ENCODE measurements around the gene UGT1A7.
"Not testable (repeated sequence)": the region's sequence is repeated elsewhere in the genome, so short reads cannot be mapped to it uniquely, and the experiment has no call there.

The UGT1A7 gene

DNA sequence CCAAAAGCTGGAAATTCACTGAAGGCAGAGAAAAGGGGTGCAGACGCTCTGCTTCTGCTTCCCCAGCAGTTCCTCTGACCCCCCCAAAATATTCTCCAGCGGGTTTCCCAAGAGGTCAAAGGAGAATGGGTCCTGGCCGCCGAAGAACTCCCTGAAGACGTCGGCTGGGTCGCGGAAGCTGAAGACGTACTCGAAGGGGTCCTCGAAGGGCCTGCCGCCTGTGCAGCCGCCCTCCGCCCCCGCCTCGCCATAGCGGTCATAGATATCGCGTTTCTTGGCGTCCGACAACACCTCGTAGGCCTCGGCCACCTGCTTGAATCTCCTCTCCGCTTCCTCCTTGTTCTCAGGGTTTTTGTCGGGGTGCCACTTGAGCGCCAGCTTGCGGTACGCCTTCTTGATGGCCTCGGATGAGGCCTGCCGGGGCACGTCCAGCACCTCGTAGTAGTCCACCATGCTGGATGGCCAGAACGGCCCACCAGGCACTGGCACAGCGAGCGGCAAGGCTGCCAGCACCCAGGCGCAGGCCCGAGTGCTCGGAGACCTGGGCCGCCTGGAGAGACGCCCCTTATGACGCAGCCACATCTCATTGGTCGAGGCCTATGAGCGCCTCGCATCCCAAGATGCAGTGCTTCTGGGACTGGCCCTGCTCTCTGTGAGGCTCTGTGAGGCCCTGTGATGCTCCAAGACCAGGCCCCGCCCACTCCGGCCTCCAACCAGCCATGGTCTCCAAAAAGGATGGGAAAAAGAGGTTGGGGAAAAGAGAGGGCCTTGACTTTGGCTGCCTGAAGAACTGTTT is 62.0 kb downstream of the UGT1A7 start:
- Histone ChIP-seq H3K4me2 (ENCODE audit: low read length) (no peak overlapping the region), H3K27me3 (ENCODE audit: insufficient read depth, low read length, poor library complexity) (no peaks in the 10 kb centered on the region), H3K56ac (ENCODE audit: low read length) (no peak overlapping the region), H3K4ac (ENCODE audit: low read depth, low read length) (no peak overlapping the region), H2AK5ac (ENCODE audit: low read length) (no peak overlapping the region), H2BK5ac (ENCODE audit: low read length) (no peak overlapping the region), H3K18ac (ENCODE audit: low read length) (no peak overlapping the region), H3K27ac (ENCODE audit: low read depth, low read length) (no peak overlapping the region), H2BK15ac (replicated peaks; ENCODE audit: low read depth) (no peak overlapping the region), H3K4me3 (ENCODE audit: low read length) (no peak overlapping the region), H4K8ac (ENCODE audit: low read depth, low read length) (no peak overlapping the region), H3K23ac (ENCODE audit: low read length) (no peak overlapping the region), H3K79me2 (ENCODE audit: control insufficient read depth, insufficient read depth, low read length) (no peaks in the 10 kb centered on the region), H3K36me3 (ENCODE audit: control insufficient read depth, insufficient read depth, low read length) (no peaks in the 10 kb centered on the region), H3K9ac (ENCODE audit: low read length) (no peak overlapping the region), H4K5ac (ENCODE audit: low read length) (no peak overlapping the region), H2BK120ac (ENCODE audit: low read depth, low read length) (no peak overlapping the region), H3K4me1 (ENCODE audit: control insufficient read depth, low read depth, low read length) (no peaks in the 10 kb centered on the region), H3K79me1 (ENCODE audit: low read length) (no peaks in the 10 kb centered on the region)
- no peak for DNase-seq
- WGBS (ENCODE audit: extremely low coverage, insufficient coverage, low lambda C conversion rate): no CpG with 5 or more reads among the region's 46 CpGs

DNA sequence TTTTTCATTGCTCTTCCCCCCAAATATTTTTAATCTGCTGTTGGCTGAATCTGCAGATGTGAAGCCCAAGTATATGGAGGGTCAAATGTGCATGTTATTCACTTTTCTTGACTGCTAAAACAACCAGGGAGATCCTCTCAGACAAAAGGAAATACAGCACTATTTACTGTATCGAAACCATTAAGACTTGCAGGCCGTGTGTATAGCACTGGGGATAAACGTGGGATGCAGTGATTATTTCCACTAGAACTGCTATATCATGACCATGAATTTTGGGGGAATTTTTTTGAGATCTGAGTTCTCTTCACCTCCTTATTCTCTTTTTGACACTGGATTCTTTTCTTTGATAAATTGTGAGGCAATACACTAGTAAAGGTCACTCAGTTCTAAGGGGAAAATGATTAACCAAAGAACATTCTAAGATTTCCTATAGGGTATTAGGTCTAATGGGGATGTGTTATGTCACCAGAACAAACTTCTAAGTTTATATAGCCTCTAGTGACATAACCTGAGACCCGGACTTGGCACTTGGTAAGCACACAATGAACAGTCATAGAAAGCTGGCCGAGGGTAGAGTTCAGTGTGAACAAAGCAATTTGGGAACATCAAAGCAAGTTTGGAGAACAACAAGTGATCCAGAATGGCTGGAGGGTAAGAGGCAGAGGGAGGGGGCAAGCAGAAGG is 63.5 kb downstream of the UGT1A7 start:
- Histone ChIP-seq H3K4me1 (ENCODE audit: control insufficient read depth, low read depth, low read length) (no peaks in the 10 kb centered on the region), H3K27ac (ENCODE audit: low read depth, low read length) (no peak overlapping the region), H3K18ac (ENCODE audit: low read length) (no peak overlapping the region), H2BK5ac (ENCODE audit: low read length) (no peak overlapping the region), H3K4me2 (ENCODE audit: low read length) (no peak overlapping the region), H3K9ac (ENCODE audit: low read length) (no peak overlapping the region), H3K79me1 (ENCODE audit: low read length) (no peaks in the 10 kb centered on the region), H3K4me3 (ENCODE audit: low read length) (no peak overlapping the region), H2BK15ac (replicated peaks; ENCODE audit: low read depth) (no peak overlapping the region), H3K4ac (ENCODE audit: low read depth, low read length) (no peak overlapping the region), H3K36me3 (ENCODE audit: control insufficient read depth, insufficient read depth, low read length) (no peaks in the 10 kb centered on the region), H3K56ac (ENCODE audit: low read length) (no peak overlapping the region), H3K79me2 (ENCODE audit: control insufficient read depth, insufficient read depth, low read length) (no peaks in the 10 kb centered on the region), H4K5ac (ENCODE audit: low read length) (no peak overlapping the region), H3K27me3 (ENCODE audit: insufficient read depth, low read length, poor library complexity) (no peaks in the 10 kb centered on the region), H4K8ac (ENCODE audit: low read depth, low read length) (no peak overlapping the region), H3K23ac (ENCODE audit: low read length) (no peak overlapping the region), H2BK120ac (ENCODE audit: low read depth, low read length) (no peak overlapping the region), H2AK5ac (ENCODE audit: low read length) (no peak overlapping the region)
- no peak for DNase-seq
- WGBS (ENCODE audit: extremely low coverage, insufficient coverage, low lambda C conversion rate): no CpG with 5 or more reads among the region's 5 CpGs

DNA sequence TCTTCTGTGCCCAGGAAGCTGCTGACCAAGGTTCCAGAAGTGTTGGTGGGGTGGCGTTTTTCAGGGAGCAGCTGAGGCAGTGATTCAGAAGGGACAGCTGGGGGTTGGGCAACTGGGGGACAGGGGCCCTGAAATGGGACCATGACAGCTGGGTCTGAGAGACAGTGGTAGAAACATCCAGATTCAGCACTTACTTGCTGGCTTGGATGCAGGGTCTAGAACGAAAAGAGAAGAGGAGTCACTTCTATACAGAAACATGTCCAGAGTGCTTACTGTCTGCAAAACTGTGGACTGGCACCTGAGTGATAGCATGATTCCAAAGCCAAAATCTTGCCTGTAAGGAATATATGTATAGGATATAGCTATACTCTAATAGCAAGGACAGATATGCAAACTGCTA is 64.1 kb downstream of the UGT1A7 start:
- H4K8ac ChIP-seq (ENCODE audit: low read depth, low read length); H3K18ac ChIP-seq (ENCODE audit: low read length); H2BK5ac ChIP-seq (ENCODE audit: low read length); H2BK120ac ChIP-seq (ENCODE audit: low read depth, low read length); H3K27me3 ChIP-seq (ENCODE audit: insufficient read depth, low read length, poor library complexity); H3K4me1 ChIP-seq (ENCODE audit: control insufficient read depth, low read depth, low read length); H3K4me3 ChIP-seq (ENCODE audit: low read length); DNase-seq; H3K36me3 ChIP-seq (ENCODE audit: control insufficient read depth, insufficient read depth, low read length); H3K4ac ChIP-seq (ENCODE audit: low read depth, low read length); H2AK5ac ChIP-seq (ENCODE audit: low read length); H3K4me2 ChIP-seq (ENCODE audit: low read length); H3K56ac ChIP-seq (ENCODE audit: low read length); H3K79me1 ChIP-seq (ENCODE audit: low read length); H3K79me2 ChIP-seq (ENCODE audit: control insufficient read depth, insufficient read depth, low read length); H3K23ac ChIP-seq (ENCODE audit: low read length); H2BK15ac ChIP-seq (replicated peaks; ENCODE audit: low read depth); H3K9ac ChIP-seq (ENCODE audit: low read length); H3K27ac ChIP-seq (ENCODE audit: low read depth, low read length); H4K5ac ChIP-seq (ENCODE audit: low read length): not testable (repeated sequence)
- no CpG with 5 or more reads among the region's 2 CpGs for WGBS (ENCODE audit: extremely low coverage, insufficient coverage, low lambda C conversion rate)

DNA sequence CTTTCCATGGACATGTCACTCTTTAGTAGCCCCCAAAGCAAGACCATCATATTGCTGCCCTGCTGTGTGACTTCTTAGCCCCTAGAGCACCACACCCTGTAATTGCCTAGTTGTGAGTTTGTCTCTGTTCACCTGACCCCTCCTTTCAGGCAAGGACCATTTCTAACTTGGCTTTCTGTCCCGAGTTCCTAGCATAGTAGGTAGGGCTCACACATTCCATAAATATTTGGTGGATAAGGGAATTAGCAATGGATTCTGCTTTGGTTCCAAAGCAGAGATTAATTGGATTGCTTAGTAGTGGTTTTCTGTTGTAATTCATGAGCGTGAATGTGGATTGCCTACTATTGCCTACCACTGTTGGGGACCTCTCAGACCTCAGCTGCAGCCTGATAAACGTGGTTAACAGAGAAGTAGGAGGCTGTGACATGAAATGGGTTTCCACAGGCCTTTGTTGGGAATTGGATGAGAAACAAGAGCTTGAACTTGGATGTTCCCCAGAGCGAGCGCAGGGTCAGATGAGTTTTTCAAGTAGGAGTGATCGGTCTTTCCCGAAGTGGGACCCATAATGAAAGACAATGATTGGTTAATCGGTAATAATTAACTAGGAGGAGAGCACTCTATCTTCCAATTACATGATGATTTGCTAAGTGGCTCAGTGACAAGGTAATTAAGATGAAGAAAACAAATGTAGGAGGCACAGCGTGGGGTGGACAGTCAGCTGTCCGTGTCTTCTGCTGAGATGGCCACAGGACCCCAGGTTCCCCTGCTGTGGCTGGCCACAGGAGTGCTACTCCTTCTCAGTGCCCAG is 65.0 kb downstream of the UGT1A7 start:
- H3K27me3 ChIP-seq (ENCODE audit: insufficient read depth, low read length, poor library complexity): no peaks in the 10 kb centered on the region
- no peak overlapping the region for H3K27ac ChIP-seq (ENCODE audit: low read depth, low read length)
- H2BK15ac ChIP-seq (replicated peaks; ENCODE audit: low read depth): no peak overlapping the region
- no peak overlapping the region for H4K8ac ChIP-seq (ENCODE audit: low read depth, low read length)
- no peak overlapping the region for H4K5ac ChIP-seq (ENCODE audit: low read length)
- no peak overlapping the region for H3K23ac ChIP-seq (ENCODE audit: low read length)
- no peak overlapping the region for H3K4me3 ChIP-seq (ENCODE audit: low read length)
- no peak overlapping the region for H3K9ac ChIP-seq (ENCODE audit: low read length)
- no peak overlapping the region for H3K4ac ChIP-seq (ENCODE audit: low read depth, low read length)
- no peak overlapping the region for H3K18ac ChIP-seq (ENCODE audit: low read length)
- no peak overlapping the region for H3K56ac ChIP-seq (ENCODE audit: low read length)
- no peak overlapping the region for H2BK120ac ChIP-seq (ENCODE audit: low read depth, low read length)
- H2BK5ac ChIP-seq (ENCODE audit: low read length): no peak overlapping the region
- H3K4me2 ChIP-seq (ENCODE audit: low read length): no peak overlapping the region
- no peaks in the 10 kb centered on the region for H3K36me3 ChIP-seq (ENCODE audit: control insufficient read depth, insufficient read depth, low read length)
- H3K79me1 ChIP-seq (ENCODE audit: low read length): no peaks in the 10 kb centered on the region
- peak; percentile 11 for DNase-seq
- no peaks in the 10 kb centered on the region for H3K79me2 ChIP-seq (ENCODE audit: control insufficient read depth, insufficient read depth, low read length)
- H3K4me1 ChIP-seq (ENCODE audit: control insufficient read depth, low read depth, low read length): no peaks in the 10 kb centered on the region
- no CpG with 5 or more reads among the region's 10 CpGs for WGBS (ENCODE audit: extremely low coverage, insufficient coverage, low lambda C conversion rate)
- no peak overlapping the region for H2AK5ac ChIP-seq (ENCODE audit: low read length)

DNA sequence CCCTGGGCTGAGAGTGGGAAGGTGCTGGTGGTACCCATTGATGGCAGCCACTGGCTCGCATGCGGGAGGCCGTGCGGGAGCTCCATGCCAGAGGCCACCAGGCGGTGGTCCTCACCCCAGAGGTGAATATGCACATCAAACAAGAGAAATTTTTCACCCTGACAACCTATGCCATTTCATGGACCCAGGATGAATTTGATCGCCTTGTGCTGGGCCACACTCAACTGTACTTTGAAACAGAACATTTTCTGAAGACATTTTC is 65.5 kb downstream of the UGT1A7 start:
- Histone ChIP-seq H3K27me3 (ENCODE audit: insufficient read depth, low read length, poor library complexity) (no peaks in the 10 kb centered on the region), H4K5ac (ENCODE audit: low read length) (no peak overlapping the region)
- no CpG with 5 or more reads among the region's 6 CpGs for WGBS (ENCODE audit: extremely low coverage, insufficient coverage, low lambda C conversion rate)

More for the DNA sequence above, 65.5 kb downstream of the UGT1A7 start:
- no peak overlapping the region for H4K8ac ChIP-seq (ENCODE audit: low read depth, low read length)
- H2AK5ac ChIP-seq (ENCODE audit: low read length): no peak overlapping the region
- H3K27ac ChIP-seq (ENCODE audit: low read depth, low read length): no peak overlapping the region
- H2BK120ac ChIP-seq (ENCODE audit: low read depth, low read length): no peak overlapping the region
- no peak overlapping the region for H3K4me3 ChIP-seq (ENCODE audit: low read length)
- no peaks in the 10 kb centered on the region for H3K4me1 ChIP-seq (ENCODE audit: control insufficient read depth, low read depth, low read length)
- H3K18ac ChIP-seq (ENCODE audit: low read length): no peak overlapping the region
- no peaks in the 10 kb centered on the region for H3K36me3 ChIP-seq (ENCODE audit: control insufficient read depth, insufficient read depth, low read length)
- H2BK5ac ChIP-seq (ENCODE audit: low read length): no peak overlapping the region
- no peak overlapping the region for H3K23ac ChIP-seq (ENCODE audit: low read length)
- no peak overlapping the region for H3K56ac ChIP-seq (ENCODE audit: low read length)
- no peak overlapping the region for H3K9ac ChIP-seq (ENCODE audit: low read length)
- no peak for DNase-seq
- H3K4me2 ChIP-seq (ENCODE audit: low read length): no peak overlapping the region
- no peak overlapping the region for H3K4ac ChIP-seq (ENCODE audit: low read depth, low read length)
- no peaks in the 10 kb centered on the region for H3K79me2 ChIP-seq (ENCODE audit: control insufficient read depth, insufficient read depth, low read length)
- no peaks in the 10 kb centered on the region for H3K79me1 ChIP-seq (ENCODE audit: low read length)
- H2BK15ac ChIP-seq (replicated peaks; ENCODE audit: low read depth): no peak overlapping the region

All from mesendoderm (in vitro differentiated cells).